Measurements from ENCODE around the gene ERN1.

Gene ERN1

GRCh38 chr17:64094412-64094811 lies 35.5 kb downstream of the ERN1 start:
- H3K4me3 Mint-ChIP-seq, result no peak overlapping the region
- H3K36me3 Mint-ChIP-seq (ENCODE audit: low read depth), result peaks cover 34% of the 10 kb centered on the region
- H3K27me3 Mint-ChIP-seq, result no peaks in the 10 kb centered on the region
- H3K4me1 Mint-ChIP-seq (ENCODE audit: low read depth), result peaks cover 67% of the 10 kb centered on the region
- H3K27ac Mint-ChIP-seq, result peak overlapping the region; percentile 10
- no peaks in the 10 kb centered on the region for H3K9me3 Mint-ChIP-seq

DNA sequence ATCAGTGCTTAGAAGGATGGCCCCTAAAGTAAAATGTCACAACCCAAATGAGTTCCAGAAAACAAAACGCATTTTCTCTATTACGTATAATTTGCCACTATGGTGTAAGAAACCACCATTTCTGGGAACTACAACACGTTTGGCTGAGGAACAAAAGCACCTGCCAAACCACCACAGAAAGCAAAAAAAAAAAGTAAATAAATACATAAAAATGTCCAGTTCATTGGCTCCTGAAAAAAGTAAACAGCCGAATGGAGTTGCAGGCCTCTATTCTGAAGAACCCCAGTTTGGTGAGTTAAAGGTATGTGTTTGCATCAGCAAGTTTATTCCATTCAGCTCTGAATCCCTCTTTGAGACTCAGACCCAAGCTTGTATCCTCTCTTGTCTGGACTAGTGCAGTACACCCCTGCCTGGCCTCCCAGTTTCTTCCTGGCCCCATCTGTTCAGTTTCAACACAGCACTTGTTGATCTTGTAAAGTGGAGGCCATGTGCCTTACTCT lies 36.9 kb downstream of the ERN1 start:
- Mint-ChIP-seq H3K36me3 (ENCODE audit: low read depth) (peaks cover 32% of the 10 kb centered on the region), H3K4me3 (no peak overlapping the region), H3K9me3 (no peaks in the 10 kb centered on the region), H3K27ac (peak overlapping the region; percentile 72), H3K27me3 (no peaks in the 10 kb centered on the region), H3K4me1 (ENCODE audit: low read depth) (peaks cover 75% of the 10 kb centered on the region)

DNA sequence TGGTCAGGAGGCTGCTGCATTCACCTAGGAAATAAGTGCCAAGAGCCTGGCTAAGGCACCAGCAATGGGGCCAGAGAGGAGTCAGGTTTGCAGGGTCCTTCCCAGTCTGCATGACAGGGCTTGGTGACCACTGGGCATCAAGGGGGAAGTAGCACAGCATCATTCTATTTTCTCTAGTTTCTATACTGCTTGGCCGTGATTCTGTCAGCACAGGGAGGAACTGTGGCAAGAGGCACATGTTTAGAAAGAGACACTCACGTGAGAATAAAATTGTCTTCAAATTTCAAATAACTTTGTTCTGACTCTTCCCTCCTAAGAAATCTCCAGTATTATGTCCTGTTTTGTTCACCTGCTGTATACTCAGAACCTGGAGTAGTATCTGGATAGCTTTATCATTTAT lies 37.8 kb downstream of the ERN1 start:
- Mint-ChIP-seq H3K27ac (no peak overlapping the region), H3K4me3 (no peak overlapping the region), H3K4me1 (ENCODE audit: low read depth) (peaks cover 76% of the 10 kb centered on the region), H3K36me3 (ENCODE audit: low read depth) (peaks cover 24% of the 10 kb centered on the region), H3K27me3 (no peaks in the 10 kb centered on the region), H3K9me3 (no peaks in the 10 kb centered on the region)

DNA sequence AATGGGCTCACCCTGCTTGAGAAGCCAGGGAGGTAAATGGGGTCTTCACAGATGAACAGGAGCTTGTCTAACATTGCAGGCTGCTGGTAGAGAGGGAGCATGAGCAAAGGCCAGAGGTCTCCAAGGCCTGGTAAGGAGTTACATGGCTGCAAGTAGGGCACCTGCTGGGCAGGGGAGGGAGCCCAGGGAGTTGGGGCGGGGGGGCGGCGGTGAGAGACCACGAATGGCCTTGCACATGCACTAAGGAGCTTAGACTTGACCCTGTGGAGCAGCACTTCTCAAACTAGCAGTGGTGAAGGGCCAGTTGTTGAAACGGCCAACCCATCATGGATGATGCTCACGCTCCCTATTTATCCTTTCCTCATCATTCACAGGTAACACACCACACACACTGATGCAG lies 38.4 kb downstream of the ERN1 start:
- H3K4me3 Mint-ChIP-seq, result peak overlapping the region; percentile 64
- H3K27ac Mint-ChIP-seq, result peak overlapping the region; percentile 86
- H3K36me3 Mint-ChIP-seq (ENCODE audit: low read depth), result peaks cover 19% of the 10 kb centered on the region
- H3K27me3 Mint-ChIP-seq, result no peaks in the 10 kb centered on the region
- no peaks in the 10 kb centered on the region for H3K9me3 Mint-ChIP-seq
- H3K4me1 Mint-ChIP-seq (ENCODE audit: low read depth), result peaks cover 72% of the 10 kb centered on the region

- Mint-ChIP-seq H3K4me3 (peak overlapping the region; percentile 64), H3K36me3 (ENCODE audit: low read depth) (peaks cover 17% of the 10 kb centered on the region), H3K9me3 (no peaks in the 10 kb centered on the region), H3K27me3 (no peaks in the 10 kb centered on the region), H3K27ac (peak overlapping the region; percentile 86), H3K4me1 (ENCODE audit: low read depth) (peaks cover 70% of the 10 kb centered on the region)
Observed at GRCh38 chr17:64091116-64091515, 38.8 kb downstream of the ERN1 start.

GRCh38 chr17:64090144-64090543 lies 39.8 kb downstream of the ERN1 start:
- no peaks in the 10 kb centered on the region for H3K9me3 Mint-ChIP-seq
- H3K4me1 Mint-ChIP-seq (ENCODE audit: low read depth), result peaks cover 61% of the 10 kb centered on the region
- H3K4me3 Mint-ChIP-seq, result no peak overlapping the region
- no peaks in the 10 kb centered on the region for H3K27me3 Mint-ChIP-seq
- peak overlapping the region; percentile 37 for H3K27ac Mint-ChIP-seq
- peaks cover 11% of the 10 kb centered on the region for H3K36me3 Mint-ChIP-seq (ENCODE audit: low read depth)

- no peaks in the 10 kb centered on the region for H3K9me3 Mint-ChIP-seq
- no peaks in the 10 kb centered on the region for H3K36me3 Mint-ChIP-seq (ENCODE audit: low read depth)
- no peak overlapping the region for H3K4me3 Mint-ChIP-seq
- peak overlapping the region; percentile 60 for H3K27ac Mint-ChIP-seq
- peaks cover 42% of the 10 kb centered on the region for H3K4me1 Mint-ChIP-seq (ENCODE audit: low read depth)
- H3K27me3 Mint-ChIP-seq, result no peaks in the 10 kb centered on the region
Observed at GRCh38 chr17:64087252-64088005, 42.5 kb downstream of the ERN1 start.

DNA sequence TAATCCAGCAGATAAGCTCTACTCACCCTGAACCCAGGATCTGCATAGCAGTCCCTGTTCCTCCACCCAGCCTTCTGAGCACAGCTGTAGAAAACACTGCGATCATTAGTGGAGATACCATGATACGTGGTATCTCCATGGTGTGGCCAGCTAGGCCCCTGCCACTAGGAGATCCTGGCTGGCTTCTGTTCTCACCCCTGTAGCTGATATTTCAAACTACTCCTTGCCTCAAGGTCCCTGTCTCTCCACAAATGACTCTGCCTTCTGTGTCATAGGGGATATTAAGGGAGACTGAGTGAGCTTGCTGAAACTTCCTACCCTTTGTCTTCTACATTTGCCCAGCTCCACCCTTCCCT lies 44.3 kb downstream of the ERN1 start:
- Mint-ChIP-seq H3K27me3 (no peaks in the 10 kb centered on the region), H3K9me3 (no peaks in the 10 kb centered on the region), H3K27ac (no peak overlapping the region), H3K4me3 (no peak overlapping the region), H3K4me1 (ENCODE audit: low read depth) (peaks cover 26% of the 10 kb centered on the region), H3K36me3 (ENCODE audit: low read depth) (no peaks in the 10 kb centered on the region)

DNA sequence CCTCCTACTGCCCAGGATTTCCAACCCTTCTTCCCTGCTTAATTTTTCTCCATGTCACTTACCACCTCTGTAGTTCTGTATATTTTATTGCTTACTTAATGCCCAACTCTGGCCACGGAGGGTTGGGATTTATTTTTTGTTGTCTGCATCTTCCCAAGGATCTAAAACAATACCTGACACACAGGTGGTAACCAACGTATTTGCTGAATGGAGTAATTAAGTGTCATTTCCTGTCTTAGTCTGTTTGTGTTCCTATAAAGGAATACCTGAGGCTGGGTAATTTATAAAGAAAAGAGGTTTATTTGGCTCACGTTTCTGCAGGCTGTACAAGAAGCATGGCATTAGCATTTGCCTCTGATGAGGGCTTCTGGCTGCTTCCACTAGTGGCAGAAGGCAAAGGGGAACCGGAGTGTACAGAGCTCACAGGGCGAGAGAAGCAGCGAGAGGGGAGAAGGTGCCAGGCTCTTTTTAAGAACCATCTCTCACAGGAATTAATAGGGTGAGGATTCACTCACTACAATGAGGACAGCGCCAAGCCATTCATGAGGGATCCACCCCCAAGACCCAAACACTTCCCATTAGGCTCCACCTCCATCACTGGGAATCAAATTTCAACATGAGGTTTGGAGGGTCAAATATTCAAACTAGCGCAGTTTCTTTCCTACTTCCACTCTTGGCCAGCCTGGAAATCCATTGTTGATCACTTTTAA lies 44.8 kb downstream of the ERN1 start:
- H3K4me1 Mint-ChIP-seq (ENCODE audit: low read depth), result peaks cover 27% of the 10 kb centered on the region
- no peak overlapping the region for H3K4me3 Mint-ChIP-seq
- no peaks in the 10 kb centered on the region for H3K27me3 Mint-ChIP-seq
- H3K27ac Mint-ChIP-seq, result no peak overlapping the region
- no peaks in the 10 kb centered on the region for H3K9me3 Mint-ChIP-seq
- no peaks in the 10 kb centered on the region for H3K36me3 Mint-ChIP-seq (ENCODE audit: low read depth)

- Mint-ChIP-seq H3K27me3 (no peaks in the 10 kb centered on the region), H3K36me3 (ENCODE audit: low read depth) (peaks cover 2% of the 10 kb centered on the region), H3K4me1 (ENCODE audit: low read depth) (peaks cover 29% of the 10 kb centered on the region), H3K9me3 (no peaks in the 10 kb centered on the region), H3K4me3 (no peak overlapping the region), H3K27ac (no peak overlapping the region)
Observed at GRCh38 chr17:64084086-64084939, 45.6 kb downstream of the ERN1 start.

DNA sequence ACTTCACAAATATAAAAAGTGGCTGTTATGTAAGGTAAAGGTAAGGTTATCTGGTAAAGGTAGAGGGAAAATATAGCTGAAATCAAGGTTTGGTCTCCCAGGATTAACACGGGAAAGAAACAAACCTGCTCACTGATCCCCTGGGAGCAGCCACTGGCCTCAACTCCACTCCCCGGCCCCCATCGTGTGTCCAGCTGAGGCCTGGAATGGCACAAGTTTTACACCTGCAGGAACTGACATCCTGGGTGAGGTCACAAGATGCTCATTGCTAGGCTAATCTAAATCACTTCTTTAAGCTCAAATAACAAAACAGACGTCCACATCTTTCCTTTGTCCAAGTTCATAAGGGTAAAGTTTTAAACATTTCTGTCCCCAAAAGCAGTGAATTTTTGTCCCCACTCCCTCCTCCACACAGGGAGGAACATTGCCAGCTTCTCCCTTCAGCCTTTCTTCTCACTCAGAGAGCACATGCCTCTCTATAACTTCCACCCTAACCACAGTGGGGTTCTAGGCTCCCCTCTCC lies 46.3 kb downstream of the ERN1 start:
- no peak overlapping the region for H3K4me3 Mint-ChIP-seq
- H3K27ac Mint-ChIP-seq, result no peak overlapping the region
- peaks cover 7% of the 10 kb centered on the region for H3K36me3 Mint-ChIP-seq (ENCODE audit: low read depth)
- no peaks in the 10 kb centered on the region for H3K9me3 Mint-ChIP-seq
- no peaks in the 10 kb centered on the region for H3K27me3 Mint-ChIP-seq
- H3K4me1 Mint-ChIP-seq (ENCODE audit: low read depth), result peaks cover 28% of the 10 kb centered on the region

GRCh38 chr17:64083093-64083492 lies 46.9 kb downstream of the ERN1 start:
- peaks cover 9% of the 10 kb centered on the region for H3K36me3 Mint-ChIP-seq (ENCODE audit: low read depth)
- H3K27ac Mint-ChIP-seq, result peak overlapping the region; percentile 88
- H3K9me3 Mint-ChIP-seq, result no peaks in the 10 kb centered on the region
- H3K4me1 Mint-ChIP-seq (ENCODE audit: low read depth), result peaks cover 22% of the 10 kb centered on the region
- no peak overlapping the region for H3K4me3 Mint-ChIP-seq
- no peaks in the 10 kb centered on the region for H3K27me3 Mint-ChIP-seq

DNA sequence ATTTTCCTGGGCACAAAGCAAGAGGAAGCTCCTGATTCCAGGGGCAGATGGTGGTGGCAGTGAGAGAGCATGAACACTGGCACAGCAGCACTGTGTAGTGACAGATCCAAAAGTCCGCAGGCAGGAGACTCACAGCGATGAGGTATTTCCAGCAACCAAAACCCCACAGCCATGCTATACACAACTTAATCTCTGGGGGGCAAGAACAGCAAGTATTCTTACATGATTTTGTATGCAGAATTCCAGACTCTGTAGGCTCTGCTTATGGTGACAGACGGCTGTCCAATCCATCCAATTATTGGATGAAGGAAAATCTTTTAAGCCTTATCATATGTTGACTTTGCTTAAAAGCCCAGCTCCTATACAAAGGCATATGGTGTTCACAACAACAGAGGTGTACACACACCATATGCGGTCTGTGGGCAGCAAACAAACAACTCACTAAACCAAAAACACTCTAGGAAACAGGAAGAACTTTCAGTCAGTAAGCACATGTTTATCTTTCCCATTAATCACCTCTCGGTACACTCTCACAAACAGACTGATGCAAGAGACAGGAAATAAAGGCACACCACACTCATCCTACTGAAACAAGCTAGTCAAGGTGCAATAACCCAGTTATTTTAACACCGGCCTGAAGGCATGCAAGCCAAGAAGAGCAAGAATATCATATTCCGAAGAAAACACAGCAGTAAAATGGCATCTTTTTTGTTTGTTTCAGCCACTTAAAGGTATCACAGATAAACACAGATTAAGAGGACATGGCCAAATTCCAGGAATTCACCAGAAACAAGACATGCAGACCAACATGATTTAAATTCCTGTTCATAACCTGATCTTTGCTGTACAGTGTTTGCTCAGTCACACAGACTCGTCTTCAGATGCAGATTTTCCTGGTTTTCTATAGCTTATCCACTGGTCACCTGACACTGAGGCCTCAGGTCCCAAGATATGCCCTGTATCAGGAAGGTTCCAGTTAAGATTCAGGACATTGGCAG lies 47.8 kb downstream of the ERN1 start:
- peaks cover 16% of the 10 kb centered on the region for H3K36me3 Mint-ChIP-seq (ENCODE audit: low read depth)
- H3K27me3 Mint-ChIP-seq, result no peaks in the 10 kb centered on the region
- H3K4me3 Mint-ChIP-seq, result peak overlapping the region; percentile 66
- peaks cover 19% of the 10 kb centered on the region for H3K4me1 Mint-ChIP-seq (ENCODE audit: low read depth)
- H3K9me3 Mint-ChIP-seq, result no peaks in the 10 kb centered on the region
- H3K27ac Mint-ChIP-seq, result peak overlapping the region; percentile 88

GRCh38 chr17:64080174-64080618 lies 49.7 kb downstream of the ERN1 start:
- H3K4me3 Mint-ChIP-seq, result no peak overlapping the region
- H3K36me3 Mint-ChIP-seq (ENCODE audit: low read depth), result peaks cover 28% of the 10 kb centered on the region
- H3K4me1 Mint-ChIP-seq (ENCODE audit: low read depth), result peaks cover 34% of the 10 kb centered on the region
- no peaks in the 10 kb centered on the region for H3K27me3 Mint-ChIP-seq
- peak overlapping the region; percentile 49 for H3K27ac Mint-ChIP-seq
- no peaks in the 10 kb centered on the region for H3K9me3 Mint-ChIP-seq
